ENCODE data around the gene PDE6B. TPM values are rescaled to one million over a fixed set of nuclear protein-coding genes. Genes with fewer than 3 reads are reported as not detected.

Gene PDE6B
- polyA plus RNA-seq, 1 experiment, result 0.64 TPM

DNA sequence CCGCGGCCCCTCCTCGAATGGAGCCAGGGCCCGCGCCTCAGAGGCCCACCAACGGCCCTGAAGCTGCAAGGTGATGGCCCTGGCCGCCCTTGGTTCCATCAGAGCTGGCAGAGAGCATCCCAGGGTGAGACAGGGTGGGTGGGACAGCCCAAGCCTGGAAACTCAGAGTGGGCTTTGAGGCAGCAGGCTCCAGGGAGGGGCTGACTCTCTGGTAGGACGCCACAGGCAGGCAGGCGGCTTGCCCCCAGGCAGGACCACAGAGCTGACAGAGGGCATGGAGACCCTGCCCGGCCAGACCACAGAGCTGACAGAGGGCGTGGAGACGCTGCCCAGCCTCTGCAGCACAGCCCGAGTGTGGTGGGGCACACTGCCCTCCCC lies 53.7 kb downstream of the PDE6B start:
- DNase-seq (ENCODE audit: low read depth, low spot score), result no peak
- CTCF ChIA-PET, result interaction anchor here (0.6 kb wide), 1 partner anchor 35 kb away, joined by 3 read pairs; no protein-coding TSS in a partner anchor
- POLR2A ChIA-PET, result no interaction called here
- TF ChIP-seq, protein P1, sequence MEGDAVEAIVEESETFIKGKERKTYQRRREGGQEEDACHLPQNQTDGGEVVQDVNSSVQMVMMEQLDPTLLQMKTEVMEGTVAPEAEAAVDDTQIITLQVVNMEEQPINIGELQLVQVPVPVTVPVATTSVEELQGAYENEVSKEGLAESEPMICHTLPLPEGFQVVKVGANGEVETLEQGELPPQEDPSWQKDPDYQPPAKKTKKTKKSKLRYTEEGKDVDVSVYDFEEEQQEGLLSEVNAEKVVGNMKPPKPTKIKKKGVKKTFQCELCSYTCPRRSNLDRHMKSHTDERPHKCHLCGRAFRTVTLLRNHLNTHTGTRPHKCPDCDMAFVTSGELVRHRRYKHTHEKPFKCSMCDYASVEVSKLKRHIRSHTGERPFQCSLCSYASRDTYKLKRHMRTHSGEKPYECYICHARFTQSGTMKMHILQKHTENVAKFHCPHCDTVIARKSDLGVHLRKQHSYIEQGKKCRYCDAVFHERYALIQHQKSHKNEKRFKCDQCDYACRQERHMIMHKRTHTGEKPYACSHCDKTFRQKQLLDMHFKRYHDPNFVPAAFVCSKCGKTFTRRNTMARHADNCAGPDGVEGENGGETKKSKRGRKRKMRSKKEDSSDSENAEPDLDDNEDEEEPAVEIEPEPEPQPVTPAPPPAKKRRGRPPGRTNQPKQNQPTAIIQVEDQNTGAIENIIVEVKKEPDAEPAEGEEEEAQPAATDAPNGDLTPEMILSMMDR (IDR thresholded peaks at IDR 0.05; ENCODE audit: low read depth, low read length), result no peak
- Histone ChIP-seq H3K4me3 (ENCODE audit: low read depth, low read length) (no peak overlapping the region), H3K9me3 (ENCODE audit: control insufficient read depth, insufficient read depth, low read length) (no peaks in the 10 kb centered on the region; the same call in 1 of the 2 replicates), H3K27me3 (ENCODE audit: control insufficient read depth, insufficient read depth, low read length) (no peaks in the 10 kb centered on the region), H3K27ac (ENCODE audit: low read depth, low read length) (no peak overlapping the region)

DNA sequence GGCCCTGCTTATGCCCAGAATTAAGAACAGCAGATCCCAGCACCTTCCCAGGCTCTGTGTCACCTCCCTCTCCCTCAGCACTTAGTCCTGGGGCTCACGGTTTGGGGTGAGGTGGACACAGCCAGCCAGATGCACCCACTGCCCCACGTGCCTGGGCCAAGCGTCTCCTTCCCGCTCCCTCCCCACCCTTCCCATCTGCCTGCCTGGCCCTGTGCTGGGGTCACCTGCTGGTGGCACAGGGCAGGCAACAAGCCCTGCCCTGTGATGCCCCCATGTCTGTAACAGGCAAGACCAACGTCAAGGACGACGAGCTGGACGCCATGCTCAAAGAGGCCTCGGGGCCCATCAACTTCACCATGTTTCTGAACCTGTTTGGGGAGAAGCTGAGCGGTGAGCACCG lies 54.3 kb downstream of the PDE6B start:
- H3K9me3 ChIP-seq (ENCODE audit: control insufficient read depth, insufficient read depth, low read length), result no peaks in the 10 kb centered on the region; the same call in 1 of the 2 replicates
- no peak for DNase-seq (ENCODE audit: low read depth, low spot score)
- TF ChIP-seq, protein P1 (IDR thresholded peaks at IDR 0.05; ENCODE audit: low read depth, low read length), result no peak
- ChIA-PET POLR2A (no interaction called here), CTCF (no interaction called here)
- no peak overlapping the region for H3K27ac ChIP-seq (ENCODE audit: low read depth, low read length)
- no peaks in the 10 kb centered on the region for H3K27me3 ChIP-seq (ENCODE audit: control insufficient read depth, insufficient read depth, low read length)
- H3K4me3 ChIP-seq (ENCODE audit: low read depth, low read length), result no peak overlapping the region

DNA sequence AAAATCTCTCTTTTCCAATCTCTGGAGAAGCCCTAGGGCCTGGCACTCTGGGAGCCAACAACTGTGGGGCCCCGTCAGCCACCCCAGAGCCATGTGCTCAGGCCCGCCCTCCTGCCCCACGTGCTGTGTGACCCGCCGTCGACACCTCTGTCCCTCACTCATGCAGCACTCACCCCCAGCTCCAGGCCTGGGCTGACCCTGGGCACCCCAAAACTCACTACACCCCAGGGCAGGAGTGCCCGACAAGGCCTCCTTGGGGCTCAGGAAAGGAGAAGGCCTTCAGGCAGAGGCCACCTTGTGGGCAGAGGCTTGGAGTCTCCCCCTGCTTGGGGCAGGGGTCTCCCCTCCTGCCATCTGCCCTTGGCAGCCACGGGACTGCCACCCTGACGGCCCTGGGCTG lies 54.7 kb downstream of the PDE6B start:
- ChIA-PET CTCF (no interaction called here), POLR2A (no interaction called here)
- no peak overlapping the region for H3K4me3 ChIP-seq (ENCODE audit: low read depth, low read length)
- no peak overlapping the region for H3K27ac ChIP-seq (ENCODE audit: low read depth, low read length)
- no peaks in the 10 kb centered on the region for H3K27me3 ChIP-seq (ENCODE audit: control insufficient read depth, insufficient read depth, low read length)
- no peaks in the 10 kb centered on the region; the same call in 1 of the 2 replicates for H3K9me3 ChIP-seq (ENCODE audit: control insufficient read depth, insufficient read depth, low read length)
- no peak for DNase-seq (ENCODE audit: low read depth, low spot score)
- TF ChIP-seq, protein P1 (IDR thresholded peaks at IDR 0.05; ENCODE audit: low read depth, low read length), result no peak

DNA sequence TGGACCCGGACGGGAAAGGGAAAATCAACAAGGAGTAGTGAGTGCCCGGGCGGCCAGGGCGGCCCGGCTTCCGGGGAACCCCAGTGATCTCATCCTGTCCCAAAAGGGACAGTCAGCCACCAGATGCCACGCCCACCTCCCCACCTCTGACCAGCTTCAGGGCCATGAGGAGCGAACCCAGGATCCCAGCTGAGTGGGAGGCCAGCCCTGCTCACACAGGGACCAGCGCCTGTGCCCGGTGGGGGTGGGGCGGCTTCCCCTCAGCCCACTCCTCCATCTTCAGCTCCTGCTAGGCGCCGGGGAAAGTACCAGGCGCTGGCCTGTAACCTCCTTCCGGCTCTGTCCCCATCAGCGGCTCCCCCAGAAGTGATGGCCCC lies 55.2 kb downstream of the PDE6B start:
- peak overlapping the region; percentile 66 for H3K4me3 ChIP-seq (ENCODE audit: low read depth, low read length)
- POLR2A ChIA-PET, result interaction anchor here (0.6 kb wide), 1 partner anchor 48 kb away, joined by 9 read pairs; no protein-coding TSS in a partner anchor
- no peak for DNase-seq (ENCODE audit: low read depth, low spot score)

DNA sequence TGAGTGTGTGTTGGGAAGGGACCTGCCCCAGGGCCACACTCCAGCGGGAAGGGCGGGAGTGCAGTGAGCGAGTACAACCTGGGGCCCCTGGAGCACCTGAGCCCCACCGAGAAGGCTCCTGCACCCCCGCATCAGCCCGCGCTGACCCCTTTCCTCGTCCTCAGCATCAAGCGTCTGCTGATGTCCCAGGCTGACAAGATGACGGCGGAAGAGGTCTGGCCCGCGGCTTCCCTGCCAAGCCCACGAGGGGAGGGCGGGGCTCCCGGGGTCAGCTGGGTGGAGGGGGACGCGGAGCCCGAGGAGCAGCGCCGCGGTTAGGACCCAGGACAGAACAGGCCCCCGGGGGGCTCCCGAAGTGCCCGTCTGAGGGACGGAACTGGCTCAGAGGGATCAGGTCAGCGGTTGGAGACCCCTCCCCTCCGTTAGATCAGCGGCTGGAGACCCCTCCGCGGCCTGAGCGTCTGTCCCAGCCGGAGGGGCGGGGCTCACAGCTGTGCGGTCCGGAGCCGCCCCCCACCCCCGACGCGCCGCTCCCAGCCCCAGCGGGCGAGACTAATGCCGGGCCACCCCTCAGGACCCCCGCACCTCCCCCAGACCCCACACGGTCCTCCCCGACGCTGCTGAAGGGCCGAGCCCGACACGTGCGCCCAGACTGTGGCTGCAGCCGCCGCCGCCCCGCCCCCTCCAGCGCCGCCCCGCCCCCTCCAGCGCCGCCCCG lies 55.7 kb downstream of the PDE6B start:
- POLR2A ChIA-PET, result interaction anchor here (0.6 kb wide), 1 partner anchor 48 kb away, joined by 9 read pairs; no protein-coding TSS in a partner anchor
- H3K27ac ChIP-seq (ENCODE audit: low read depth, low read length), result no peak overlapping the region

More for the DNA sequence above, 55.2 kb downstream of the PDE6B start:
- Histone ChIP-seq H3K27me3 (ENCODE audit: control insufficient read depth, insufficient read depth, low read length) (no peaks in the 10 kb centered on the region), H3K27ac (ENCODE audit: low read depth, low read length) (no peak overlapping the region), H3K9me3 (ENCODE audit: control insufficient read depth, insufficient read depth, low read length) (peaks cover under 1% of the 10 kb centered on the region; the same call in 1 of the 2 replicates)
- TF ChIP-seq, protein P1 (IDR thresholded peaks at IDR 0.05; ENCODE audit: low read depth, low read length), result no peak
- CTCF ChIA-PET, result no interaction called here

More for the DNA sequence above, 55.7 kb downstream of the PDE6B start:
- TF ChIP-seq, protein P1 (IDR thresholded peaks at IDR 0.05; ENCODE audit: low read depth, low read length), result no peak
- DNase-seq (ENCODE audit: low read depth, low spot score), result no peak
- no peaks in the 10 kb centered on the region for H3K27me3 ChIP-seq (ENCODE audit: control insufficient read depth, insufficient read depth, low read length)
- peaks cover 5% of the 10 kb centered on the region; the same call in 1 of the 2 replicates for H3K9me3 ChIP-seq (ENCODE audit: control insufficient read depth, insufficient read depth, low read length)
- CTCF ChIA-PET, result no interaction called here
- peak overlapping the region; percentile 66 for H3K4me3 ChIP-seq (ENCODE audit: low read depth, low read length)

Measured in AG04450 (cell line).